Right lobe of liver (tissue), 4 donors: ENCODE measurements around the gene ACSF2.

Experiments
- CTCF ChIP-seq, 4 donors: fragments of 200-600 bp in 3 of 4; fragments of 450-650 bp in 1 of 4; IDR thresholded peaks; one replicate each; pipeline versions ENCODE4 v1.5.1 to v1.8.0; 2016 to 2022; ENCODE audit warnings: antibody characterized with exemption in 4 of 4, mild to moderate bottlenecking in 2 of 4
- POLR2A ChIP-seq: fragments of 450-650 bp; IDR thresholded peaks from one replicate; pipeline ENCODE4 v1.6.1; 2017; ENCODE audit warnings: antibody characterized with exemption, mild to moderate bottlenecking
- donor health status: DM: no; HTN: no; CAD: no.
- donor health status: DM: no; HTN: no; CAD: no.
- donor health status: DM: no; HTN: yes; CAD: no.

GRCh38 chr17:50429793-50430192 lies 3.8 kb downstream of the ACSF2 start:
- TF ChIP-seq CTCF (IDR thresholded peaks at IDR 0.05): no peak
- TF ChIP-seq POLR2A: no peak
